Caco-2 (cell line): Measurements from ENCODE around the gene KRTAP10-4. TPM values are rescaled to one million over a fixed set of nuclear protein-coding genes. Genes with fewer than 3 reads are reported as not detected.

Source experiments
- BruUV-seq: library from RNA; stranded (reverse); fragments of 400-500 nt; replicated peaks from 2 replicates; lab custom pipeline; 2021; lab: Mats Ljungman, UMichigan
- CTCF ChIA-PET: fragments of 300-600 bp; sonication (Branson Sonifier 250); formaldehyde crosslinking; loops from one replicate; lab custom pipeline; 2022; ENCODE audit warnings: antibody characterized with exemption; lab: Charles Lee
- POLR2A ChIA-PET: fragments of 300-600 bp; sonication (Branson Sonifier 250); formaldehyde crosslinking; loops from one replicate; lab custom pipeline; 2022; ENCODE audit warnings: antibody characterized with exemption; lab: Charles Lee
- DNase-seq, 2 experiments: peaks; one replicate each; pipeline versions ENCODE4 v3.0.0 to v3.0.0-alpha.2; 2020 to 2022
- H3K27me3 ChIP-seq: replicated peaks from 2 replicates; pipeline ENCODE4 v1.6.0; 2011; ENCODE audit warnings: low read length; ENCODE audit not compliant: control insufficient read depth, insufficient read depth
- H3K36me3 ChIP-seq: 2 replicates; pipeline ENCODE4 v1.5.1; 2011; ENCODE audit warnings: low read length; ENCODE audit not compliant: control insufficient read depth, insufficient read depth
- H3K4me1 ChIP-seq: fragments of 250-450 bp; sonication (Bioruptor Pico); 2 replicates; pipeline ENCODE4 v1.5.1; 2020; ENCODE audit warnings: mild to moderate bottlenecking
- H3K4me3 ChIP-seq: 2 replicates; pipeline ENCODE4 v1.5.1; 2011; ENCODE audit warnings: low read depth, mild to moderate bottlenecking, control low read depth, low read length
- H3K9me3 ChIP-seq: fragments of 250-450 bp; sonication (Bioruptor Pico); 2 replicates; pipeline ENCODE4 v1.5.1; 2020; ENCODE audit warnings: mild to moderate bottlenecking, moderate library complexity
- H3K27ac Mint-ChIP-seq: one replicate; pipeline ENCODE4 v1.8.0; 2022; ENCODE audit warnings: mixed read lengths; ENCODE audit not compliant: unreplicated experiment
- H3K27me3 Mint-ChIP-seq: one replicate; pipeline ENCODE4 v1.8.0; 2022; ENCODE audit warnings: mixed read lengths; ENCODE audit not compliant: insufficient read depth, unreplicated experiment
- H3K36me3 Mint-ChIP-seq: one replicate; pipeline ENCODE4 v1.8.0; 2022; ENCODE audit warnings: mild to moderate bottlenecking, mixed read lengths; ENCODE audit not compliant: insufficient read depth, unreplicated experiment
- H3K4me1 Mint-ChIP-seq: one replicate; pipeline ENCODE4 v1.8.0; 2022; ENCODE audit warnings: low read depth, mixed read lengths; ENCODE audit not compliant: unreplicated experiment
- H3K4me3 Mint-ChIP-seq: one replicate; pipeline ENCODE4 v1.8.0; 2022; ENCODE audit warnings: mild to moderate bottlenecking, moderate library complexity, mixed read lengths; ENCODE audit not compliant: unreplicated experiment
- H3K9me3 Mint-ChIP-seq: one replicate; pipeline ENCODE4 v1.8.0; 2022; ENCODE audit warnings: mixed read lengths; ENCODE audit not compliant: unreplicated experiment
- CTCF ChIP-seq, 2 experiments: fragments of 200-600 bp in 1 of 2; IDR thresholded peaks; 1 replicate in 1 of 2; 2 replicates in 1 of 2; pipeline versions ENCODE4 v1.5.1 to v1.8.0; 2011 to 2022; ENCODE audit warnings: antibody characterized with exemption in 1 of 2, control low read depth in 1 of 2, inconsistent platforms in 1 of 2, low read depth in 1 of 2, low read length in 1 of 2, mild to moderate bottlenecking in 1 of 2, moderate library complexity in 1 of 2; ENCODE audit not compliant: insufficient read depth in 1 of 2, severe bottlenecking in 1 of 2, unreplicated experiment in 1 of 2
- intact Hi-C: fragments of 100-400 bp; cut with micrococcal nuclease; formaldehyde crosslinking; loops from one replicate; pipeline ENCODE4 v1.10.0; 2022; ENCODE audit not compliant: unreplicated experiment
- total RNA-seq: library from RNA; stranded (reverse); gene quantifications from 2 replicates; pipeline ENCODE4 v1.2.3, GENCODE V29; 2022

The KRTAP10-4 gene
- total RNA-seq, 1 experiment from 2014 or later: not detected

- Mint-ChIP-seq H3K9me3 (peaks cover 20% of the 10 kb centered on the region), H3K36me3 (no peaks in the 10 kb centered on the region), H3K27me3 (peaks cover 6% of the 10 kb centered on the region), H3K4me1 (no peaks in the 10 kb centered on the region), H3K4me3 (no peak overlapping the region), H3K27ac (no peak overlapping the region)
- intact Hi-C loops: no loop called here
- no peaks in the 10 kb centered on the region for H3K4me1 ChIP-seq
- H3K27me3 ChIP-seq: no peaks in the 10 kb centered on the region
- no peak for DNase-seq
- H3K36me3 ChIP-seq: no peaks in the 10 kb centered on the region
- peaks cover 15% of the 10 kb centered on the region; the same call in 1 of the 2 replicates for H3K9me3 ChIP-seq
- CTCF ChIA-PET: no interaction called here
- POLR2A ChIA-PET: no interaction called here
- no peak overlapping the region for H3K4me3 ChIP-seq
- BruUV-seq: no TSS peak
- TF ChIP-seq CTCF (IDR thresholded peaks at IDR 0.05; ENCODE audit: insufficient read depth in 1 of 2, low read depth in 1 of 2, low read length in 1 of 2, severe bottlenecking in 1 of 2, unreplicated experiment in 1 of 2): no peak
Observed at GRCh38 chr21:44585892-44586291, 12.4 kb downstream of the KRTAP10-4 start.

GRCh38 chr21:44589094-44589493 is 15.6 kb downstream of the KRTAP10-4 start:
- no peaks in the 10 kb centered on the region for H3K36me3 ChIP-seq
- no peaks in the 10 kb centered on the region for H3K9me3 Mint-ChIP-seq
- TF ChIP-seq CTCF (IDR thresholded peaks at IDR 0.05; ENCODE audit: insufficient read depth in 1 of 2, low read depth in 1 of 2, low read length in 1 of 2, severe bottlenecking in 1 of 2, unreplicated experiment in 1 of 2): no peak
- no peaks in the 10 kb centered on the region for H3K36me3 Mint-ChIP-seq
- H3K4me1 ChIP-seq: no peaks in the 10 kb centered on the region
- H3K27me3 ChIP-seq: no peaks in the 10 kb centered on the region
- intact Hi-C loops: no loop called here
- no peak for DNase-seq
- no peak overlapping the region for H3K27ac Mint-ChIP-seq
- H3K4me1 Mint-ChIP-seq: no peaks in the 10 kb centered on the region
- no TSS peak for BruUV-seq
- H3K27me3 Mint-ChIP-seq: peaks cover 6% of the 10 kb centered on the region
- no peak overlapping the region for H3K4me3 Mint-ChIP-seq
- H3K9me3 ChIP-seq: no peaks in the 10 kb centered on the region
- ChIA-PET POLR2A (no interaction called here), CTCF (no interaction called here)
- no peak overlapping the region for H3K4me3 ChIP-seq

GRCh38 chr21:44589586-44590305 is 16.2 kb downstream of the KRTAP10-4 start:
- ChIA-PET POLR2A (no interaction called here), CTCF (no interaction called here)
- Mint-ChIP-seq H3K4me3 (no peak overlapping the region), H3K9me3 (no peaks in the 10 kb centered on the region), H3K36me3 (no peaks in the 10 kb centered on the region), H3K27ac (no peak overlapping the region), H3K4me1 (no peaks in the 10 kb centered on the region), H3K27me3 (peaks cover 6% of the 10 kb centered on the region)
- H3K4me1 ChIP-seq: no peaks in the 10 kb centered on the region
- intact Hi-C loops: no loop called here
- H3K9me3 ChIP-seq: no peaks in the 10 kb centered on the region
- BruUV-seq: no TSS peak
- no peak for TF ChIP-seq CTCF (IDR thresholded peaks at IDR 0.05; ENCODE audit: insufficient read depth in 1 of 2, low read depth in 1 of 2, low read length in 1 of 2, severe bottlenecking in 1 of 2, unreplicated experiment in 1 of 2)
- H3K4me3 ChIP-seq: no peak overlapping the region
- no peaks in the 10 kb centered on the region for H3K36me3 ChIP-seq
- no peak for DNase-seq
- no peaks in the 10 kb centered on the region for H3K27me3 ChIP-seq
